Measurements from ENCODE around the gene DFFA. TPM values are rescaled to one million over a fixed set of nuclear protein-coding genes. Genes with fewer than 3 reads are reported as not detected.
A peak's percentile ranks its signal among the peaks of the same experiment; 100 is the strongest.
"Not testable (repeated sequence)": the region's sequence is repeated elsewhere in the genome, so short reads cannot be mapped to it uniquely, and the experiment has no call there.

The DFFA gene
- total RNA-seq, 3 donors from 2014 or later (not counting 1 experiment from before 2014, with no cell fraction given): 17.5 to 21.8 (median 21.5) TPM

DNA sequence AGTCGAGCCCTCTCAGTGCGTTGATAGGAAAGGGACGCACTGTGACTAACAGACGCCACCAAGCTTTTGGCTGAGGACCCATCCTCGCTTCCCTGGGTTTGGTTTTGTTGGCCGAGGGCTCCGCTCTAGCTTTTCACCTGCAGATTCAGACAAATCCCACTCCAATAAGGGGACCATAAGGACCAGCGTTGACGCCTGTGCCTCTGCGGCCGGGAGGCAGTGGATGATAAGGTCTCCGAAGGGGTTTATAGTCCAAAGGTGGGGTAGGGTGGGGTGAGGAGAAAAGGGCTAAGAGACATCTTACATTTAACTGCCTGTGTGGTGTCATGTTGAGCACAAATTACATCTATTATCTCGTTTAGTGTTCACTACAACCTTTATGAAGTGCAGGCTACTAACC, 3.2 kb upstream of the DFFA start:
- Mint-ChIP-seq H3K27ac (peak overlapping the region; percentile 87 to 93), H3K4me1 (peaks cover 41 to 48% of the 10 kb centered on the region in 2 donors), H3K9me3 (no peaks in the 10 kb centered on the region), H3K27me3 (ENCODE audit: low read depth in 2 of 2) (no peaks in the 10 kb centered on the region), H3K4me3 (peak overlapping the region; percentile 96), H3K36me3 (no peaks in the 10 kb centered on the region)
- intact Hi-C loops (cut with micrococcal nuclease): loop anchor here (2.0 kb wide), 1 partner anchor 77 kb away; the partner anchor contains the start of gene PGD
- H3K27me3 ChIP-seq (ENCODE audit: control insufficient read depth, insufficient read depth, low read length): no peaks in the 10 kb centered on the region
- WGBS (ENCODE audit: insufficient coverage): 8% methylated on average over 10 of the region's 13 CpGs
- H3K4me3 ChIP-seq (ENCODE audit: low read length): peak overlapping the region; percentile 64
- no peak for DNase-seq
- peak overlapping the region; percentile 81 for H3K27ac ChIP-seq (ENCODE audit: low read length)
- peaks cover 36% of the 10 kb centered on the region for H3K4me1 ChIP-seq (ENCODE audit: control insufficient read depth, insufficient read depth, low read length)
- no peaks in the 10 kb centered on the region for H3K9me3 ChIP-seq (ENCODE audit: control insufficient read depth, insufficient read depth, low read length)
- ATAC-seq: no peak
- TF ChIP-seq, protein P1, sequence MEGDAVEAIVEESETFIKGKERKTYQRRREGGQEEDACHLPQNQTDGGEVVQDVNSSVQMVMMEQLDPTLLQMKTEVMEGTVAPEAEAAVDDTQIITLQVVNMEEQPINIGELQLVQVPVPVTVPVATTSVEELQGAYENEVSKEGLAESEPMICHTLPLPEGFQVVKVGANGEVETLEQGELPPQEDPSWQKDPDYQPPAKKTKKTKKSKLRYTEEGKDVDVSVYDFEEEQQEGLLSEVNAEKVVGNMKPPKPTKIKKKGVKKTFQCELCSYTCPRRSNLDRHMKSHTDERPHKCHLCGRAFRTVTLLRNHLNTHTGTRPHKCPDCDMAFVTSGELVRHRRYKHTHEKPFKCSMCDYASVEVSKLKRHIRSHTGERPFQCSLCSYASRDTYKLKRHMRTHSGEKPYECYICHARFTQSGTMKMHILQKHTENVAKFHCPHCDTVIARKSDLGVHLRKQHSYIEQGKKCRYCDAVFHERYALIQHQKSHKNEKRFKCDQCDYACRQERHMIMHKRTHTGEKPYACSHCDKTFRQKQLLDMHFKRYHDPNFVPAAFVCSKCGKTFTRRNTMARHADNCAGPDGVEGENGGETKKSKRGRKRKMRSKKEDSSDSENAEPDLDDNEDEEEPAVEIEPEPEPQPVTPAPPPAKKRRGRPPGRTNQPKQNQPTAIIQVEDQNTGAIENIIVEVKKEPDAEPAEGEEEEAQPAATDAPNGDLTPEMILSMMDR (IDR thresholded peaks at IDR 0.05): no peak
- H3K36me3 ChIP-seq (ENCODE audit: control insufficient read depth, insufficient read depth, low read length): no peaks in the 10 kb centered on the region

DNA sequence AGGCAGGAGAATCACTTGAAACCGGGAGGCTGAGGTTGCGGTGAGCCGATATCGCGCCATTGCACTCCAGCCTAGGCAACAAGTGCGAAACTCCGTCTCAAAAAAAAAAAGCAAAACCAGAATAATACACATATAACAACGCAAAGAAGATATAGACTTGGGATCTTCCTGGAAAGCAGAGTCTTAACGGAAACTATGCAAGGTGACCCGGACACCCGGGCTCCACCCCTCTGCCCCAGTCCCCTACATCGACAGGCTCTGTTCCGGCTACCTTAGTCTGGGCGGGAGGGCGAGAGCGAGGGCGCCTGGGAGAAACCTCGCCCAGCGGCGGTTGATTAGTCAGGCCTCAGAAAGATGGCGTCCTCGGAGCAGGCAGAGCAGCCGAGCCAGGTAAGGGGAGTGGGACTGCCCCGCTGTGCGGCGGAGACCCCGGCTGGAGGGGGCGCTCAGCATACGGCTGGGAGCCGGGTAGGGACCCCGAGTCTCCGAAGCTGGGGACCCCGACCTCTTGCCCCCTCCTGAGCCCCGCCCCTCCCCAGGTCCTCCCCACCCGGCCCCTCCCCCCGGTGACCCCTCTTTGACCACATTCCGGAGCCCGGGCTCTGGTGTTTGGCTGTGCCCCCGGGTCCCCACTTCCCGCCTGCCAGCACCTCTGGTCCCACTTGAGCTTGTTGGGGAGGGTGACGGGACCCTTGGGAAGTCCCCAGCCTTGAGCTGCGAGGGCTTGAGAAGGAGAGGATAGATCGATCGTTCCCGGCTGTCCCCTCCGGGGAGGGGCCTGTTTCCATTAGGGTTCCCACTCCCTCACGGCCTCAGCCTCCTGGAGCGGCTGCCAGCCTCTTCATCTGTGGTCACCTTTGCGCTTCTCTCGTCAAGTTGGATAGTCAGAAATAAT, 2.5 kb upstream of the DFFA start, which contains the start of gene PEX14:
Gene PEX14, plus strand, starts transcription at position 338 of the 895 bp plus-strand sequence. Its CDS starts 17 bp downstream, at position 355.
- peak within 1 kb of the TSS; percentile 64 for H3K4me3 ChIP-seq (ENCODE audit: low read length)
- 12% methylated on average over 46 of the region's 50 CpGs for WGBS (ENCODE audit: insufficient coverage)
- Mint-ChIP-seq H3K4me3 (peak within 1 kb of the TSS; percentile 96), H3K36me3 (no peaks in the 10 kb centered on the region), H3K4me1 (peaks cover 41 to 48% of the 10 kb centered on the region in 2 donors), H3K9me3 (no peaks in the 10 kb centered on the region), H3K27ac (peak within 1 kb of the TSS; percentile 87 to 93), H3K27me3 (ENCODE audit: low read depth in 2 of 2) (no peaks in the 10 kb centered on the region)
- H3K27ac ChIP-seq (ENCODE audit: low read length): peak within 1 kb of the TSS; percentile 81
- peaks cover 36% of the 10 kb centered on the region for H3K4me1 ChIP-seq (ENCODE audit: control insufficient read depth, insufficient read depth, low read length)
- no peaks in the 10 kb centered on the region for H3K36me3 ChIP-seq (ENCODE audit: control insufficient read depth, insufficient read depth, low read length)
- no peaks in the 10 kb centered on the region for H3K9me3 ChIP-seq (ENCODE audit: control insufficient read depth, insufficient read depth, low read length)
- no peaks in the 10 kb centered on the region for H3K27me3 ChIP-seq (ENCODE audit: control insufficient read depth, insufficient read depth, low read length)
- intact Hi-C loops (cut with micrococcal nuclease): loop anchor here (2.0 to 5.0 kb wide), 2 partner anchors 43 to 76 kb away; partner anchors contain the start of genes CENPS and PGD
- peak; percentile 82 to 93 (median 83) for ATAC-seq
- peak; percentile 78 to 89 for DNase-seq
- TF ChIP-seq, protein P1 (IDR thresholded peaks at IDR 0.05): no peak

DNA sequence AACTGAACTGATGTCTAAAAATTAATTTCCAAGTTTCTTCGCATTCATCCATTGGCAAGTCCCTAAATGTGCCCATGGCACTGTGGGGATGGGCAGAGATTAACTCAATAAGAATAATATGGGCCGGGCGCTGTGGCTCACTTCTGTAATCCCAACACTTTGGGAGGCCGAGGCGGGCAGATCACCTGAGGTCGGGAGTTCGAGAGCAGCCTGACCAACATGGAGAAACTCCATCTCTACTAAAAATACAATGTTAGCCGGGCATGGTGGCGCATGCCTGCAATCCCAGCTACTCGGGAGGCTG, 1.9 kb upstream of the DFFA start:
- H3K4me3 ChIP-seq (ENCODE audit: low read length): peak overlapping the region; percentile 64
- Mint-ChIP-seq H3K27ac (peak overlapping the region; percentile 87 to 93), H3K4me1 (peaks cover 41 to 48% of the 10 kb centered on the region in 2 donors), H3K4me3 (peak overlapping the region; percentile 91)
- not testable (repeated sequence) for H3K27ac ChIP-seq (ENCODE audit: low read length); H3K36me3 ChIP-seq (ENCODE audit: control insufficient read depth, insufficient read depth, low read length); ATAC-seq; H3K9me3 Mint-ChIP-seq; H3K27me3 ChIP-seq (ENCODE audit: control insufficient read depth, insufficient read depth, low read length); H3K27me3 Mint-ChIP-seq (ENCODE audit: low read depth in 2 of 2); H3K9me3 ChIP-seq (ENCODE audit: control insufficient read depth, insufficient read depth, low read length); H3K36me3 Mint-ChIP-seq; DNase-seq
- intact Hi-C loops (cut with micrococcal nuclease): loop anchor here (2.0 to 5.0 kb wide), 2 partner anchors 42 to 75 kb away; partner anchors contain the start of genes CENPS and PGD
- 93% methylated on average over 10 of the region's 10 CpGs for WGBS (ENCODE audit: insufficient coverage)
- H3K4me1 ChIP-seq (ENCODE audit: control insufficient read depth, insufficient read depth, low read length): peaks cover 36% of the 10 kb centered on the region

DNA sequence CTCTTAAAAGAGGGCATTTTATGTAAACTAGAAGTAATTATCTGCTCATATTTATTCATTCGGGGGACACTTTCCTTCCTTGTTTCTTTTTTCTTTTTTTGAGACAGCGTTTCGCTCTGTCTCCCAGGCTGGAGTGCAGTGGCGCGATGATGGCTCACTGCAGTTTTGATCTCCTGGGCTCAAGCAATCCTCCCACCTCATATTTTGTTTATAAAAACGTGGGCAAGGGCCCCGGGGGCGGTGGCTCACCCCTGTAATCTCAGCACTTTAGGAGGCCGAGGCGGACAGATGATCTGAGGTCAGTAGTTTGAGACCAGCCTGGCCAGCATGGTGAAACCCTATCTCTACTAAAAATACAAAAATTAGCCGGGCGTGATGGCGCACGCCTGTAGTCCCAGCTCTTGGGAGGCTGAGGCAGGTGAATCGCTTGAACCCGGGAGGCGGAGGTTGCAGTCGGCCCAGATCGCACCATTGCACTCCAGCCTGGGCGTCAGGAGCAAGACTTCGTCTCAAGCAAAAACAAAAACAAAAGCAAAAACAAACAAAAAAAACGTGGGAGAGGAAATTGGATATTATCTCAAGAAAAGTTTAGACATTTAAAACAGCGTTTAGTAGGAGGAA, 926 bp upstream of the DFFA start:
- intact Hi-C loops (cut with micrococcal nuclease): loop anchor here (5.0 kb wide), 1 partner anchor 41 kb away; the partner anchor contains the start of gene CENPS
- DNase-seq: no peak
- 88% methylated on average over 19 of the region's 23 CpGs for WGBS (ENCODE audit: insufficient coverage)
- TF ChIP-seq, protein P1 (IDR thresholded peaks at IDR 0.05): no peak
- Mint-ChIP-seq H3K27ac (peak overlapping the region; percentile 86 to 93), H3K4me3 (peak overlapping the region; percentile 96), H3K36me3 (peaks cover 1% of the 10 kb centered on the region), H3K4me1 (peaks cover 41 to 49% of the 10 kb centered on the region in 2 donors), H3K9me3 (no peaks in the 10 kb centered on the region), H3K27me3 (ENCODE audit: low read depth in 2 of 2) (no peaks in the 10 kb centered on the region)
- Histone ChIP-seq H3K4me1 (ENCODE audit: control insufficient read depth, insufficient read depth, low read length) (peaks cover 36% of the 10 kb centered on the region), H3K36me3 (ENCODE audit: control insufficient read depth, insufficient read depth, low read length) (peaks cover 3% of the 10 kb centered on the region), H3K9me3 (ENCODE audit: control insufficient read depth, insufficient read depth, low read length) (no peaks in the 10 kb centered on the region), H3K4me3 (ENCODE audit: low read length) (no peak overlapping the region), H3K27me3 (ENCODE audit: control insufficient read depth, insufficient read depth, low read length) (no peaks in the 10 kb centered on the region), H3K27ac (ENCODE audit: low read length) (no peak overlapping the region)
- ATAC-seq: no peak
